Gastroesophageal sphincter (tissue), 3 donors: ENCODE results near the gene TMEM178A.

Experiments used
- CTCF ChIP-seq, 4 experiments: fragments of 200-600 bp in 2 of 4; fragments of 450-650 bp in 2 of 4; sonication (generic) in 1 of 4; IDR thresholded peaks; one replicate each; pipeline ENCODE4 v1.5.1; 2017 to 2019; ENCODE audit warnings: antibody characterized with exemption in 4 of 4, mild to moderate bottlenecking in 2 of 4, moderate library complexity in 2 of 4
- EP300 ChIP-seq: sonication (generic); formaldehyde crosslinking; IDR thresholded peaks from one replicate; pipeline ENCODE4 v1.6.1; 2017; ENCODE audit warnings: antibody characterized with exemption, mild to moderate bottlenecking
- POLR2A ChIP-seq, 2 donors: fragments of 450-650 bp; IDR thresholded peaks; one replicate each; pipeline ENCODE4 v1.6.1; 2017; ENCODE audit warnings: antibody characterized with exemption in 2 of 2, mild to moderate bottlenecking in 2 of 2, moderate library complexity in 1 of 2

GRCh38 chr2:39715822-39716221 is 50.1 kb downstream of the TMEM178A start:
- TF ChIP-seq CTCF (IDR thresholded peaks at IDR 0.05) (no peak), EP300 (no peak), POLR2A (IDR thresholded peaks at IDR 0.05) (no peak)
